Duodenal mucosa (tissue), 2 donors: ENCODE data around the gene RERE.

Experiments used
- H3K27ac ChIP-seq: one replicate; pipeline ENCODE4 v1.7.0; 2013; ENCODE audit warnings: low read depth, low read length
- H3K27me3 ChIP-seq, 2 donors: one replicate each; pipeline ENCODE4 v1.7.0; 2013; ENCODE audit warnings: low read length in 2 of 2, control low read depth in 1 of 2; ENCODE audit not compliant: insufficient read depth in 2 of 2, control insufficient read depth in 1 of 2
- H3K36me3 ChIP-seq, 2 donors: one replicate each; pipeline ENCODE4 v1.7.0; 2013; ENCODE audit warnings: low read length in 2 of 2, control low read depth in 1 of 2; ENCODE audit not compliant: insufficient read depth in 2 of 2, control insufficient read depth in 1 of 2
- H3K4me1 ChIP-seq, 2 donors: one replicate each; pipeline ENCODE4 v1.7.0; 2013; ENCODE audit warnings: low read length in 2 of 2, control low read depth in 1 of 2; ENCODE audit not compliant: insufficient read depth in 2 of 2, control insufficient read depth in 1 of 2
- H3K4me3 ChIP-seq, 2 donors: one replicate each; pipeline ENCODE4 v1.7.0; 2013; ENCODE audit warnings: low read length in 2 of 2, low read depth in 1 of 2
- H3K9ac ChIP-seq, 2 donors: one replicate each; pipeline ENCODE4 v1.7.0; 2013; ENCODE audit warnings: low read length in 2 of 2, low read depth in 1 of 2
- H3K9me3 ChIP-seq, 2 donors: one replicate each; pipeline ENCODE4 v1.7.0; 2013; ENCODE audit warnings: low read length in 2 of 2, control low read depth in 1 of 2; ENCODE audit not compliant: control insufficient read depth in 1 of 2

Gene RERE

GRCh38 chr1:8349961-8350360 is 467.5 kb downstream of the RERE start:
- Histone ChIP-seq H3K9ac (no peak overlapping the region), H3K9me3 (no peaks in the 10 kb centered on the region), H3K27ac (no peak overlapping the region), H3K27me3 (no peaks in the 10 kb centered on the region), H3K4me3 (no peak overlapping the region), H3K4me1 (peaks cover 4 to 5% of the 10 kb centered on the region in 2 donors), H3K36me3 (peaks cover 10 to 17% of the 10 kb centered on the region in 2 donors)

- H3K9ac ChIP-seq: no peak overlapping the region
Observed at GRCh38 chr1:8349473-8349865, 468.0 kb downstream of the RERE start.

GRCh38 chr1:8348777-8349472 is 468.5 kb downstream of the RERE start:
- Histone ChIP-seq H3K36me3 (peaks cover 7 to 9% of the 10 kb centered on the region in 2 donors), H3K9me3 (no peaks in the 10 kb centered on the region), H3K27ac (no peak overlapping the region), H3K4me3 (no peak overlapping the region), H3K4me1 (peaks cover 4 to 5% of the 10 kb centered on the region in 2 donors), H3K9ac (no peak overlapping the region), H3K27me3 (no peaks in the 10 kb centered on the region)

More at GRCh38 chr1:8349473-8349865, 468.0 kb downstream of the RERE start:
- H3K27ac ChIP-seq: no peak overlapping the region
- H3K9me3 ChIP-seq: no peaks in the 10 kb centered on the region
- no peak overlapping the region for H3K4me3 ChIP-seq
- H3K27me3 ChIP-seq: no peaks in the 10 kb centered on the region
- peaks cover 9 to 12% of the 10 kb centered on the region in 2 donors for H3K36me3 ChIP-seq
- peaks cover 4 to 5% of the 10 kb centered on the region in 2 donors for H3K4me1 ChIP-seq

GRCh38 chr1:8348047-8348776 is 469.2 kb downstream of the RERE start:
- Histone ChIP-seq H3K27me3 (no peaks in the 10 kb centered on the region), H3K4me3 (no peak overlapping the region), H3K9me3 (no peaks in the 10 kb centered on the region), H3K27ac (no peak overlapping the region), H3K36me3 (peaks cover under 1 to 2% of the 10 kb centered on the region in 2 donors), H3K9ac (no peak overlapping the region), H3K4me1 (peaks cover 0 to under 1% of the 10 kb centered on the region in 2 donors)

GRCh38 chr1:8347635-8348034 is 469.8 kb downstream of the RERE start:
- H3K4me1 ChIP-seq: no peaks in the 10 kb centered on the region
- no peaks in the 10 kb centered on the region for H3K36me3 ChIP-seq
- no peak overlapping the region for H3K9ac ChIP-seq
- H3K27ac ChIP-seq: no peak overlapping the region
- H3K4me3 ChIP-seq: no peak overlapping the region
- H3K27me3 ChIP-seq: no peaks in the 10 kb centered on the region
- no peaks in the 10 kb centered on the region for H3K9me3 ChIP-seq

- Histone ChIP-seq H3K4me3 (no peak overlapping the region), H3K9me3 (no peaks in the 10 kb centered on the region), H3K9ac (no peak overlapping the region), H3K4me1 (no peaks in the 10 kb centered on the region), H3K27ac (no peak overlapping the region), H3K27me3 (no peaks in the 10 kb centered on the region), H3K36me3 (no peaks in the 10 kb centered on the region)
Observed at GRCh38 chr1:8345621-8346415, 471.6 kb downstream of the RERE start.

GRCh38 chr1:8344893-8345507 is 472.4 kb downstream of the RERE start:
- no peak overlapping the region for H3K9ac ChIP-seq
- H3K4me3 ChIP-seq: no peak overlapping the region
- no peaks in the 10 kb centered on the region for H3K4me1 ChIP-seq
- no peak overlapping the region for H3K27ac ChIP-seq
- H3K36me3 ChIP-seq: no peaks in the 10 kb centered on the region
- H3K27me3 ChIP-seq: no peaks in the 10 kb centered on the region
- no peaks in the 10 kb centered on the region for H3K9me3 ChIP-seq

- H3K36me3 ChIP-seq: no peaks in the 10 kb centered on the region
- H3K27me3 ChIP-seq: no peaks in the 10 kb centered on the region
- no peaks in the 10 kb centered on the region for H3K9me3 ChIP-seq
- H3K4me1 ChIP-seq: no peaks in the 10 kb centered on the region
- no peak overlapping the region for H3K4me3 ChIP-seq
- no peak overlapping the region for H3K9ac ChIP-seq
- peak overlapping the region; percentile 31 for H3K27ac ChIP-seq
Observed at GRCh38 chr1:8343464-8344001, 473.9 kb downstream of the RERE start.

- Histone ChIP-seq H3K4me1 (no peaks in the 10 kb centered on the region), H3K4me3 (no peak overlapping the region), H3K9ac (no peak overlapping the region), H3K27ac (no peak overlapping the region), H3K9me3 (no peaks in the 10 kb centered on the region), H3K27me3 (no peaks in the 10 kb centered on the region), H3K36me3 (no peaks in the 10 kb centered on the region)
Observed at GRCh38 chr1:8343044-8343443, 474.4 kb downstream of the RERE start.
